Jurkat, Clone E6-1 (cell line): Measurements from ENCODE around the gene PLXNB1.
"Not testable (repeated sequence)": the region's sequence is repeated elsewhere in the genome, so short reads cannot be mapped to it uniquely, and the experiment has no call there.

Source experiments
- DNase-seq: peaks from one replicate; pipeline ENCODE4 v3.0.0-alpha.2; 2011; ENCODE audit warnings: low read depth, low spot score
- H3K4me3 ChIP-seq: 2 replicates; pipeline ENCODE4 v1.5.1; 2011; ENCODE audit warnings: mild to moderate bottlenecking, low read length, control low read depth, moderate library complexity

Gene PLXNB1

DNA sequence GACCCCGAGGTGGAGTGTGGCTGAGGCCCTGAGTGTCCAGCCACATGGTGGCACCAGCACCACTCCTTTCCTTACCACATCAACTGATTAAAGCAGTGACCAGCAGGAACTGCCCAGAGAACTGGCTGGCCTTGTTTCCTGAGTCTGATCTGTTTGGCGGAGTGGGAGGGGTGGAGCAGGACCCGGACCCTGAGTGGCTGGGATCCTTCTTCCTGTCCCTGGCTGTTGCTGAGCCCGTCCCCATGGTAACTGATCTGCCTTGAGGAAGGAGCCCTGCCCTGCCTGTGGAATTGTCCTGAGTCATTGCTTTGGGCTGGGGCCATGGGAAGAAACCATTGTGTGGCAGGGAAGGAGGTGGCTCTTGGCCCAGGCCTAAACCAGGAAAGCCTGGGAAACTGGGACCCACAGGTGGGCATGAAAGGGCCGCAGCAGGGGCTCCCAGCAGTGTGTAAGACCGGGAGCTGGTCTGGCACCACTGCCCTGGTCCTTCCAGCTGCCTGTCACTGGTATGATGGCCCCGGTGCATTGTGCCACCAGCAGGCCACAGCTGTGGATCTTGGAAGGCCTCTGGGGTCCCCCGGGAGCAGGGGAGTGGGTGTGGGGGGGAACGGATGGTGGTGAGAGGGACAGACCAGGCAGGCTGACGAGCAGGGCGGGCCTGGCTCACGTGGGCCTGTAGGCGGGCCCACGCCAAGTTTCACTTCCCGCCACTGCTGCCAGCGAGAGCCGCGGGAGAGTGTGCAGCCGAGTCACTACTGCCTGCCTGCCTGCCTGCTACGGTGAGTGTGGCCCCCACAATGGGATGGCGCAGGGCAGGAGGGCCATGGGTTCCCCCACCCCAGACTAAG is 35.9 kb upstream of the PLXNB1 start:
- peak; percentile 66 for DNase-seq
- H3K4me3 ChIP-seq = peak overlapping the region; percentile 76

DNA sequence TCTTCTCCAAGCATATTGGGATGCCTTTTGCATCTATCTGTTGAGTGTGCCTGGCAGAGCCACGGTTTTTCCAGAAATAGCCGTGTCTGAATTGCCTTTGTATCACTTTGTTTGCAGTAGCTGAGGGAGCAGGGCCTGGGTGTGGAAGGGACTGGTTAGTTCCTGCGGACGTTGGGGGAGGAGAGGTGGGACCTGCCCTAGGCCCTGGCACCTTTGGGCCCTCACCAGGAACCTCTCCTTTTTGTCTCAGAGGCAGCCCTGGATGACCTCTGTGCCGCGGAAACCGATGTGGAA is 35.3 kb upstream of the PLXNB1 start:
- DNase-seq = no peak

DNA sequence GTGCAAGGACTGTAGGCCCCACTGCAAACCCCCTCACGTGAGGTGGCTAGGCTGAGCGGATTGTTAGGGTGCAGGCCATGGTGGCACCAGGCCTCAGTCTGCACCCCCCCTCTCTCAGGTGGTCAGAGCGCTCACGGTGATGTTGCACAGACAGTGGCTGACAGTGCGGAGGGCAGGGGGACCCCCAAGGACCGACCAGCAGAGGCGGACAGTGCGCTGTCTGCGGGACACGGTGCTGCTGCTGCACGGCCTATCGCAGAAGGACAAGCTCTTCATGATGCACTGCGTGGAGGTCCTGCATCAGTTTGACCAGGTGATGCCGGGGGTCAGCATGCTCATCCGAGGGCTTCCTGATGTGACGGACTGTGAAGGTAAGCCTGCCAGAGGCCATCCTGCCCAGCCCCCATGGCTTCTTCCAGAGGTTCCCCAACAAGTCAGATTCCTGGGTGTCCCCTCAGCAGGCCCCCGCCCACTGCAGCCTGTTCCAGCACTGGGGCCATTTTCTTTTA is 34.9 kb upstream of the PLXNB1 start:
- DNase-seq = no peak
- H3K4me3 ChIP-seq = no peak overlapping the region

More for the DNA sequence above, 35.3 kb upstream of the PLXNB1 start:
- H3K4me3 ChIP-seq = no peak overlapping the region

DNA sequence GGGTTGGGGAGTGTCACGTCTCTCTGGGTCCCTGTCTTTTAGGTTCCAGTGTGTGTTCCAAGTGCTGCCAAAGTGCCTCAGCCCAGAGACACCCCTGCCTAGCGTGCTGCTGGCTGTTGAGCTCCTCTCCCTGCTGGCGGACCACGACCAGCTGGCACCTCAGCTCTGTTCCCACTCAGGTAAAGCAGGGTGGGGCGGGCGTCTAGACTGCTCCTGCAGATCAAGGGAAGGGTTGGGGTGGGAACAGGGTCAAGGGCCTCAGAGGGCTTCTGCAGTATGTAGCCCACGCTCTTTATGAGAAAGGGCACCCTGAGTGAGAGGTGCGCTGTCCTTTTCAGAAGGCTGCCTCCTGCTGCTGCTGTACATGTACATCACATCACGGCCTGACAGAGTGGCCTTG is 33.8 kb upstream of the PLXNB1 start:
- H3K4me3 ChIP-seq = no peak overlapping the region
- no peak for DNase-seq

DNA sequence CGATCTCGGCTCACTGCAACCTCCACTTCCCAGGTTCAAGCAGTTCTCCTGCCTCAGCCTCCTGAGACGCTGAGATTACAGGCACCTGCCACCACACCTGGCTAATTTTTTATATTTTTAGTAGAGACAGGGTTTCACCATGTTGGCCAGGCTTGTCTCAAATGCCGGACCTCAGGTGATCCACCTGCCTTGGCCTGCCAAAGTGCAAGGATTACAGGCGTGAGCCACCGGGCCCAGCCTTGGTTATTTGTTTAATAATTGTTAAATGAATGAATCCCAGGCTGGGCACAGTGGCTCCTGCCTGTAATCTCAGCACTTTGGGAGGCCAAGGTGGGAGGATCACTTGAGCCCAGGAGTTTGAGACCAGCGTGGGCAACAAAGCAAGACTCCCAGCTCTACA is 31.9 kb upstream of the PLXNB1 start:
- H3K4me3 ChIP-seq, DNase-seq: not testable (repeated sequence)

DNA sequence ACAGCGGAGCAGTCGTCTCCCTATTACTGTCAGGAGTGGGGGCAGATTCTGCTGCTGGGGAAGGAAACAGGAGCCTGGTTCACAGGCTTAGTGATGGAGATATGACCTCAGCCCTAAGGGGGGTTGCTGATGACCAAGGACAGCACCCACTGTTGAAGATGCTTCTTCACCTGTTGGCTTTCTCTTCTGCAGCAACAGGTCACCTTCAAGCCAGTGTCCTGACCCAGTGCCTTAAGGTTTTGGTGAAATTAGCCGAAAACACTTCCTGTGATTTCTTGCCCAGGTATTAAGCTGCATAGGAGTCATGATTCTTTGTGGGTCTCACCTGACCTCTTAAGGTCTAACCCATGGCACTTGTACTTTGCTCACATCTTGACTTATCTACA is 30.6 kb upstream of the PLXNB1 start:
- no peak for DNase-seq
- no peak overlapping the region for H3K4me3 ChIP-seq

DNA sequence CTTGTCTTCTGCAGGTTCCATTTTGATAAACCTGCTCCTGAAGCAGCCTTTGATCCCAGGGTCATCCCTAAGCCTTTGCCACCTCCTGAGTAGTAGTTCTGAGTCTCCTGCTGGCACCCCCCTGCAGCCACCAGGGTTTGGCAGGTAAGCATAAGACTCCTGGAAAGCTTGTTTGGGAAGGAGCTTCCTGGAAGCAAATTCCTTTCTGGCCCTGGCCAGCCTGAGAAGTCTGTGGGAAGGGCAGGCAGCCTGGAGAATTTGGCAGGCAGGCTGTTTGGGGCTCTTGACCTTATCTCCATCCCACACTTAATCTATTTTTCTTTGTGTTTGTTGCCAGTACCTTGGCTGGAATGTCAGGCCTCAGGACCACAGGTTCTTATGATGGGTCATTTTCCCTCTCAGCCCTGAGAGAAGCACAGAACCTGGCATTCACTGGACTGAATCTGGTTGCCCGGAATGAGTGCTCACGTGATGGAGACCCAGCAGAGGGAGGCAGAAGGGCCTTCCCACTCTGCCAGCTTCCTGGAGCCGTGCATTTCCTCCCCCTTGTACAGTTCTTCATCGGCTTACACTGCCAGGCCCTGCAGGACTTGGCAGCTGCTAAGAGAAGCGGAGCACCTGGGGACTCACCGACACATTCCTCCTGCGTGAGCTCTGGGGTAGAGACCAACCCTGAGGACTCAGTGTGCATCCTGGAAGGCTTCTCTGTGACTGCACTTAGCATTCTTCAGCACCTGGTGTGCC is 30.1 kb upstream of the PLXNB1 start:
- no peak for DNase-seq

DNA sequence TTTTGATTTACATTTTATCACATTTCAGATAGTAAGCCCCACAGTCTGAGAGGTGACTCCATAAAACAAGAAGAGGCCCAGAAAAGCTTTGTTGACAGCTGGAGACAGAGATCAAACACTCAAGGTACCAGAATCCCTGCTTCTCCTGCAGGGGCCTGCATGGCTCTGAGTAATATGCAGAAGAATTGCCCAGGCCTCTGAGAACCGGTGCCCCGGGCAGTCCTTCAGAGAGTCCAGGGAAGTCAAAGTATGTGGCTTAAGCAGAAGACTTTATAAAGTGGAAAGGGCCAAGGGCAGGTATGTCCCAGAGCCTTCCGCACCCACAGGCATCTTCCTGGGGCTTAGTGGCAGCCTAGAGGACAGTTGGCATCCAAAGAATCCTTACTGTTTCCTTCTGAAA is 29.4 kb upstream of the PLXNB1 start:
- H3K4me3 ChIP-seq = no peak overlapping the region
- DNase-seq = no peak

More for the DNA sequence above, 30.1 kb upstream of the PLXNB1 start:
- H3K4me3 ChIP-seq = no peak overlapping the region

DNA sequence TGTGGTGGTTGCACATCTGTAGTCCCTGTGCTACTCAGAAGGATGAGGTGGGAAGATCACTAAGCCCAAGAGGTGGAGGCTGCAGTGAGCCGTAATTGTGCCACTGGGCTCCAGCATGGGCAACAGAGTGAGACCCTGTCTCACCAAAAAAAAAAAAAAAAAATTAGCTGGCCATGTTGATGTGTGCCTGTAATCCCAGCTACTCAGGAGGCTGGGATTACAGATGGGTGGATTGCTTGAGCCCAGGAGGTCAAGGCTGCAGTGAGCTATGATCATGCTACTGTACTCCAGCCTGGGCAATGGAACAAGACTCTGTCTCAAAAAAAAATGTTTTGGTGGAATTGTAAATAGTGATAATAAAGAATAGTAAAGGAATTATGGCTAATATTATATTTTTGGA is 26.6 kb upstream of the PLXNB1 start:
- no peak overlapping the region for H3K4me3 ChIP-seq
- no peak for DNase-seq

DNA sequence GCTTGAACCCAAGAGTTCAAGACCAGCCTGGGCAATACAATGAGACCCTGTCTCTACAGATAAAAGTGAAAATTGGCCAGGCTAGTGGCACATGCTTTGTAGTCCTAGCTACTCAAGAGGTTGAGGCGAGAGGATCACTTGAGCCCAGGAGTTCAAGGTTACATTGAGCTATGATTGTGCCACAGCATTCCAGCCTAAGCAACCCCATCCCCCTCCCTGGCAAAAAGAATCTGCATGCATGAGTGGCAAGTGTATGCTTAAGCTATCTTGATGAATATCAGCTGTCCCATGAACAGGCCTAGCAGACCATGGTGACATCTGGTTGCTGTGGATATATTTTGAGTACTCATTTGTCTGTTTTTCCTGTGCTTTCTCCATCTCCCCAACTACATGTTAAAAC is 21.4 kb upstream of the PLXNB1 start:
- no peak for DNase-seq
- no peak overlapping the region for H3K4me3 ChIP-seq

DNA sequence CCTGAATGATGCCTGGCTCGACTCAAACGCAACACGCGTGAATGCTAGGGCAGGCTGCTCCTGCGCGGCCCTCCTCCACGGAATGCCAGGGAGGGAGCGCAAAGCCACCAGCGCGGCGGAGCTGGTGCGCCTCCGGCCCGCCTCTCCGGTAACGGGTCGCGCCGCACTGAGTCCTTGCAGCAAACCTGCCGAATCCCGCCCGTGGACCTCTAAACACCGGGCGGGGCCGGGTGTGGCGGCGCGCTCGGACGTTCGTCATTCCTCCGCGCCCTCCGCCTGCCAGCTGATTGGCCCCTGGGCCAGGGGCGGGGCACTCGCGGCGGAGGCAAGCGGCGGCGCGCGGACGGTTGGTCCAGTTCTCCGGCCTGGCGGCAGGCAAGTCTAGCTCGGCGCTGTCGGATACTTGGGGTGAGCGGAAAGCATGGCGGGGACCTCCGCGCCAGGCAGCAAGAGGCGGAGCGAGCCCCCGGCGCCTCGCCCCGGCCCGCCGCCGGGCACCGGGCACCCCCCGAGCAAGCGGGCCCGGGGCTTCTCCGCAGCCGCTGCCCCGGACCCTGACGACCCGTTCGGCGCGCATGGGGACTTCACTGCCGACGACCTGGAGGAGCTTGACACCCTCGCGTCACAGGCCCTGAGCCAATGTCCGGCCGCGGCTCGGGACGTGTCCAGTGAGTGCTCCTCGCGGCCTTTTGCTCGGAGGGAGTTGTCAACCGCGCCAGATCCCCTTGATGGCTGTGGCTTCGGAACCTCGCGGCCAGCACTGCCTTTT is 16.7 kb upstream of the PLXNB1 start, which contains the start of gene ATRIP:
Gene ATRIP, plus strand, starts transcription at position 313 of the 769 bp plus-strand sequence. Its CDS starts 109 bp downstream, at position 422.
- DNase-seq = peak; percentile 51
- H3K4me3 ChIP-seq = peak within 1 kb of the TSS; percentile 92

DNA sequence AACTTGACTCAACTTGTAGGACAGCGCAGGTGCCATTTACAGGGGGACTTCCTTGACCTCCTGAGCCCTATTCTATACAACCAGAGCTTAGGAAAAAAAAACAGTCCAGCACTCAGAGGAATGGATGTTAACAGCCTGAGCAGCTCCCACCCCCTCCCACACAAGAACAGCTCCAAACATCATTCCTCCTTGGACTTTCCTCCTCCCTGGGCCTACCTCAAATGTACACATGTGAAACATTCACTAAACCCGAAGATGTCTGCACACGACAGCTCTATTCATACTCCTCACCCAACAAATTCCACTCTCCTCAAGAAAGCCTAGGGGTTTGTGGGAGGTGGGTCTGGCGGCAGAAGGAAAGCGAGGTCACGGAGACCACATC is 16.1 kb upstream of the PLXNB1 start:
- peak overlapping the region; percentile 92 for H3K4me3 ChIP-seq
- DNase-seq = no peak

DNA sequence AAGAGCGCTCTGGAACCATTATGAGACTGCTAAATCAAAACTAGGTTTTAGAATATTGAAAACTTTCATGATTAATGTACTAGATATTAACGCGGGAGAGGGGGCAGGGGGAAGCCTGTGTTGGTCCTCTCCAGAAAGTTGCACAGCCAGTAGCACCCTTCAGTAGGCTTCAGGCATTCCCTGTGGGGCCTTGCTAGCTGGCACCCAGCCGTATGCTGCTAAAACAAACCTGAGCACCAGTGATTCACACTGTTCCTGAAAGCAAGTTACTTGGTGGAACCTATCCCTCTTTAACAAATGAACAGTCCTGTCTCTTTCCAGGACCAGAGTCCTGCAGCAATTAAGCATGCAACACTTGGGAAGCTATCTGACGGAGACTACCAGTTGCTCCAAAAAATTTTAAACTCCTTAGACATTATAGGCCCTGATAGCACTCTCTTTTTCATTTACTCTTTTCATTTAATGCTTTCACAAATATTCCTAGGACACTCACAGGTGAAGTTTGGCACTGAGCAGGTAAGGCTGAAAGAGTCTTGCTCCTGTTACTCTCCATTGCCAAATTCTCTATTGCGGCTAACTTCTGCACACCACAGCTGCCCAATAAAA is 15.5 kb upstream of the PLXNB1 start:
- peak overlapping the region; percentile 92 for H3K4me3 ChIP-seq
- DNase-seq = no peak

DNA sequence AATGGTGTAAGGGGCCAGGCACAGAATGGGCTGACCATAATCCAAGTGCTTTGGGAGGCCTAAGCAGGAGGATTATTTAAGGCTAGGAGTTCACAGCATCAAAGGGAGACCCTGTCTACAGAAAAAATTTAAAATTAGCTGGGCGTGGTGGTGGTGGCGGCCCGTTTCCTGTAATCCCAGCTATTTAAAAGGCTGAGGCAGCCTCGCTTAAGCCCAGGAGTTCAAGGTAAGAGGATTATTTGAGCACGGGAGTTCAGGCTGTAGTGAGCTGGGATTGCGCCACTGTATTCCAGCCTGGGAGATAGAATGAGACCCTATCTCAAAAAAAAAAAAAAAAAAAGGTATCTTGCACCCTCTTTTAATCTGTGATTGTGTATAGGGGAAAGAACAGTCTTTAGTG is 12.1 kb upstream of the PLXNB1 start:
- no peak for DNase-seq
- H3K4me3 ChIP-seq = peak overlapping the region; percentile 98; the same call in 1 of the 2 replicates

DNA sequence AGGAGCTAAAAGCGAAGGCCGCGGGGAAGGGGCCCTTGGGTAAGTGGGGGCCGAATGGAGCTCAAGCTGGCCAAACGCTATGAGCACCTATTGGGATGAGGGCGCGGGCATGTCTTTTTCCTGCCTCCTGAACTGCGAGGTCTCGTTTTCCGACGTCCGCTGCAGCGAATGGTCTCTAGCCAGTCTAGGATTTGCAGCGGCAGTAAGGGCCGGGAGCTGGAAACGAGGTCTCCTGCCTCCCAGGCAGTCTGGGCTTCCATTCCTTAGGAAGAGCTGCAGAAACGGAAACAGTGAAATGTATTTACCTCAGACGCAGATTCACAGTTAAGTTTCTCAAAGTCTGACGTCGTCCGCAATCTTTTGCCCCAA is 10.7 kb upstream of the PLXNB1 start:
- H3K4me3 ChIP-seq = peak overlapping the region; percentile 98
- DNase-seq = no peak

DNA sequence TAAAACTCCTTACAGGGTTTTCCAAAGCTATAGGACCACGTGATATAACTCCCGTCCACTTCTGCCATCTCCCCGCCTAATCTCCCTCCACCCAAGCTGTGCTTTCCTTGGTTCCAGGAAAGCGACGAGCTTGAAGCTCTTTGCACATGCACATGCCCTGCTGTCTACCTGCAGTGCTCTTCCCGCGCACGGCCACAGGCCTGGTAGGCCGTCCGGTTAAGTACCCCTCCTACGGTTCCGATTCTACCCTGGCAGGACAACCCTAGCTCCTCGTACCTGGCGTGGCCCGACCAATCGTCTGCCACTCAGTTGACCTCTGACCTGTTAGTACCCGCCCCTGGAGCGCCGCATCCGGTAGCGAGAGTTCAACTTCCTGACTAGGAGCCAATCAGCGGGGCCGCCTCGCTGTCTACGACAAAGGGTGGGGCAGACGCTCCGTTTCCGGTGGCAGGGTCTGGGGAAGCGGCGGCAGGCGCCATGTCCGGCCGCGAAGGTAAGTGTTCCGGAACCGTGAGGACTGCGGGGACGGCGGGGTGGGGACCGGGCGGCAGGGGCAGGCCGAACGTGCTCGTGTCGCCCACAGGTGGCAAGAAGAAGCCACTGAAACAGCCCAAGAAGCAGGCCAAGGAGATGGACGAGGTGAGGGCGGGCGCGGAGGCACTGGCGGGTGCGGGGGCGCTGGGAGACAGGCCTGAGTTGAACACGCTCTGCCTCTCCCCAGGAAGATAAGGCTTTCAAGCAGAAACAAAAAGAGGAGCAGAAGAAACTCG is 10.1 kb upstream of the PLXNB1 start, which contains the start of the genes CCDC51 and TMA7:
Gene CCDC51, minus strand, starts transcription at position 300 of the 770 bp plus-strand sequence. CDS start 4,991 bp downstream, outside the sequence.
Gene TMA7, plus strand, starts transcription at position 438 of the 770 bp plus-strand sequence. Its CDS starts 40 bp downstream, at position 478.
- peak within 1 kb of the TSS; percentile 98 for H3K4me3 ChIP-seq
- peak; percentile 95 for DNase-seq

DNA sequence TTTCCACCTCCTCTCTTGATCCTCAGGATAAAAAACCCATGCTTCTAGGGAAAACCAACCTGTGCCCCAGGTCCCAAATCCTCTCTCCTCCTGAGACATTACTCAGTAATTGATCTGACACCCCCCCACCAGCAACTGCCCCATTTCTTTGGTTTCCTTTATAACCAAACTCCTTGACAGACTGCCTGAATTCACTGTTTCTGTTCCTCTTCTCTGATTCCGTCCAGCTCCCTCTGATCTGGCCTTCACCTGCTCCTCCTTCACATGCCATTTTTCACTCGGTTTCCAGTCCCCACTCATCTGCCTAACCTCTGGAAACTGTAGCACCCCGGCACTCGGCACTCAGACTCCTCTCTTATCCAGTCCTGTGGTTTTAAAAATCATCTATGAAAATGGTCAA is 7.9 kb upstream of the PLXNB1 start:
- no peak for DNase-seq
- H3K4me3 ChIP-seq = no peak overlapping the region

DNA sequence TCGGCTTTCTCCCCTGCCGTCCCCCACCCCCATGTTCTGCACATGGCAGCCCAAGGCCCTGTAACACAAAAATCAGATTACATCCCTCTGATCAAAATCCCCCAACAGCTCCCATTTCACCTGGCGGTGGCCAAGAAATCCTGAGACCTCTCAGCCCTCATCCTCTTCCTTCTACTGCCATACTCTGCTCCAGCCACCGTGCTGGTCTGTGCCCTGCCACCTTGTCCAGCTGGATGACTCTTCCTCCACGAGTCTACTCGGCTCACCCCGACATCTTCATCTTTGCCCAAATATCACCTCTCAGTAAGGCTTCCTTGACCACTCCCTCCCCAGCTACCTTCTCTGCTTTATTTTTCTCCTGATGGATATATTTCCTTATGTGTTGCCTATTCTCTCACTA is 7.0 kb upstream of the PLXNB1 start:
- H3K4me3 ChIP-seq = no peak overlapping the region
- DNase-seq = no peak

DNA sequence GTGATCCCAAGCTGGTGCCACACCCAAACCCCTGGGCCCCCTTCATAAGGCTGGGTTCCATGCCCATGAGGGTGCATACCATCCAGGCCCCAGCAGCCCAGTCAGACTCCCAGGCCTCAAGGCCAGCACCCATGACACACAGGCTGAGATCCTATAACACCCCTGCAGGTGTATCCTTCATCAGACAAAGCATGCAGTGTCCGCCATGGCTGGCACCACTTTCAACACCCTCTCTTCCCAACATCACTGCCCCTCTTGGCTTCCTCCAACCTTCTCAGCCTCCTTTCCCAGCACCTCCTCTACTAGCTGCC is 6.5 kb upstream of the PLXNB1 start:
- H3K4me3 ChIP-seq = no peak overlapping the region
- no peak for DNase-seq
